Neural progenitor cell (in vitro differentiated cells): ENCODE data around the gene GSG1L. TPM values are rescaled to one million over a fixed set of nuclear protein-coding genes. Genes with fewer than 3 reads are reported as not detected.

ENCODE experiments used
- DNase-seq: peaks from one replicate; pipeline ENCODE4 v3.0.0-alpha.2; 2016; ENCODE audit warnings: low spot score
- H2AFZ ChIP-seq: fragments of 200-600 bp; sonication (generic); replicated peaks from 2 replicates; pipeline ENCODE4 v1.6.1; 2016; ENCODE audit warnings: antibody characterized with exemption
- H3F3A ChIP-seq: fragments of 200-600 bp; sonication (generic); 2 replicates; pipeline ENCODE4 v1.6.1; 2016; ENCODE audit warnings: antibody characterized with exemption, low read depth
- H3K27ac ChIP-seq: fragments of 200-600 bp; sonication (generic); 2 replicates; pipeline ENCODE4 v1.5.1; 2016; ENCODE audit warnings: mild to moderate bottlenecking
- H3K27me3 ChIP-seq: fragments of 200-600 bp; sonication (generic); 2 replicates; pipeline ENCODE4 v1.6.1; 2016; ENCODE audit warnings: mild to moderate bottlenecking, moderate library complexity
- H3K36me3 ChIP-seq: fragments of 200-600 bp; sonication (generic); 2 replicates; pipeline ENCODE4 v1.5.1; 2016
- H3K4me1 ChIP-seq: fragments of 200-600 bp; sonication (generic); 2 replicates; pipeline ENCODE4 v1.6.1; 2016; ENCODE audit warnings: mixed run types
- H3K4me2 ChIP-seq: fragments of 200-600 bp; sonication (generic); 2 replicates; pipeline ENCODE4 v1.6.1; 2016
- H3K4me3 ChIP-seq: fragments of 200-600 bp; sonication (generic); 2 replicates; pipeline ENCODE4 v1.5.1; 2016
- H3K79me2 ChIP-seq: fragments of 200-600 bp; sonication (generic); 2 replicates; pipeline ENCODE4 v1.6.1; 2016; ENCODE audit warnings: low read depth
- H3K9ac ChIP-seq: fragments of 200-600 bp; sonication (generic); 2 replicates; pipeline ENCODE4 v1.6.1; 2016
- H3K9me3 ChIP-seq: fragments of 200-600 bp; sonication (generic); 2 replicates; pipeline ENCODE4 v1.5.1; 2016; ENCODE audit warnings: low read depth
- H4K20me1 ChIP-seq: fragments of 200-600 bp; sonication (generic); 2 replicates; pipeline ENCODE4 v1.6.1; 2016; ENCODE audit warnings: low read depth
- H3K27ac Mint-ChIP-seq: 3 replicates; pipeline ENCODE4 v1.8.0; 2021; ENCODE audit warnings: mixed read lengths
- H3K27me3 Mint-ChIP-seq: 2 replicates; pipeline ENCODE4 v1.8.0; 2022; ENCODE audit warnings: low read depth, mild to moderate bottlenecking, inconsistent platforms, moderate library complexity, mixed read lengths; ENCODE audit not compliant: insufficient read depth
- H3K36me3 Mint-ChIP-seq: 3 replicates; pipeline ENCODE4 v1.8.0; 2021; ENCODE audit warnings: mixed read lengths
- H3K4me1 Mint-ChIP-seq: 3 replicates; pipeline ENCODE4 v1.8.0; 2021; ENCODE audit warnings: mixed read lengths
- H3K4me3 Mint-ChIP-seq: 3 replicates; pipeline ENCODE4 v1.8.0; 2021; ENCODE audit warnings: mild to moderate bottlenecking, moderate library complexity, mixed read lengths
- H3K9me3 Mint-ChIP-seq: 3 replicates; pipeline ENCODE4 v1.8.0; 2020; ENCODE audit warnings: mixed read lengths
- CTCF ChIP-seq: fragments of 200-600 bp; sonication (generic); IDR thresholded peaks from 2 replicates; pipeline ENCODE4 v1.5.1; 2017; ENCODE audit warnings: antibody characterized with exemption, mild to moderate bottlenecking
- EZH2 ChIP-seq: fragments of 200-600 bp; sonication (generic); IDR thresholded peaks from 2 replicates; pipeline ENCODE4 v1.6.1; 2017; ENCODE audit warnings: antibody characterized with exemption, mild to moderate bottlenecking, moderate library complexity
- EZH2phosphoT487 ChIP-seq: fragments of 200-600 bp; sonication (generic); IDR thresholded peaks from 2 replicates; pipeline ENCODE4 v1.6.1; 2017; ENCODE audit warnings: antibody characterized with exemption
- total RNA-seq: library from RNA; depleted of rRNA; stranded (reverse); fragments of >200 nt; gene quantifications from 2 replicates; pipeline ENCODE4 v1.2.3, GENCODE V29; 2015; ENCODE audit warnings: low replicate concordance

The GSG1L gene
- total RNA-seq, 1 donor from 2014 or later: not detected

- H3K4me3 ChIP-seq: no peak overlapping the region
- Mint-ChIP-seq H3K27me3 (peaks cover 13% of the 10 kb centered on the region), H3K9me3 (no peaks in the 10 kb centered on the region), H3K36me3 (no peaks in the 10 kb centered on the region), H3K27ac (no peak overlapping the region), H3K4me1 (no peaks in the 10 kb centered on the region), H3K4me3 (no peak overlapping the region)
- no peaks in the 10 kb centered on the region for H3K9me3 ChIP-seq
- H3K27me3 ChIP-seq: peaks cover 5% of the 10 kb centered on the region
- TF ChIP-seq EZH2phosphoT487: no peak
- TF ChIP-seq EZH2: no peak
- TF ChIP-seq CTCF: no peak
- no peak overlapping the region for H3K4me2 ChIP-seq
- H2AFZ ChIP-seq: no peak overlapping the region
- H4K20me1 ChIP-seq: no peaks in the 10 kb centered on the region
- DNase-seq: no peak
- H3K36me3 ChIP-seq: no peaks in the 10 kb centered on the region
- no peak overlapping the region for H3K27ac ChIP-seq
- no peaks in the 10 kb centered on the region for H3K4me1 ChIP-seq
- H3F3A ChIP-seq: no peaks in the 10 kb centered on the region
- H3K79me2 ChIP-seq: no peaks in the 10 kb centered on the region
- H3K9ac ChIP-seq: no peak overlapping the region
Measured at GRCh38 chr16:27932542-27933135, 130.9 kb downstream of the GSG1L start.

GRCh38 chr16:27929818-27930217 lies 133.7 kb downstream of the GSG1L start:
- no peak for DNase-seq
- Histone ChIP-seq H3F3A (no peaks in the 10 kb centered on the region), H3K4me2 (no peak overlapping the region), H3K27ac (no peak overlapping the region), H3K79me2 (no peaks in the 10 kb centered on the region), H3K9ac (no peak overlapping the region), H2AFZ (no peak overlapping the region), H3K4me3 (no peak overlapping the region), H3K36me3 (no peaks in the 10 kb centered on the region), H3K4me1 (no peaks in the 10 kb centered on the region), H3K27me3 (peaks cover 12% of the 10 kb centered on the region), H4K20me1 (no peaks in the 10 kb centered on the region), H3K9me3 (no peaks in the 10 kb centered on the region)
- Mint-ChIP-seq H3K27me3 (peaks cover 24% of the 10 kb centered on the region), H3K27ac (no peak overlapping the region), H3K9me3 (no peaks in the 10 kb centered on the region), H3K4me1 (no peaks in the 10 kb centered on the region), H3K36me3 (no peaks in the 10 kb centered on the region), H3K4me3 (no peak overlapping the region)
- no peak for TF ChIP-seq EZH2
- no peak for TF ChIP-seq EZH2phosphoT487
- no peak for TF ChIP-seq CTCF

GRCh38 chr16:27928542-27928941 lies 135.0 kb downstream of the GSG1L start:
- TF ChIP-seq EZH2: no peak
- TF ChIP-seq EZH2phosphoT487: no peak
- no peak for TF ChIP-seq CTCF
- Histone ChIP-seq H4K20me1 (no peaks in the 10 kb centered on the region), H3K4me3 (no peak overlapping the region), H3K4me2 (no peak overlapping the region), H3K27me3 (peaks cover 12% of the 10 kb centered on the region), H3K36me3 (no peaks in the 10 kb centered on the region), H3K9me3 (no peaks in the 10 kb centered on the region), H3K27ac (no peak overlapping the region), H3K79me2 (no peaks in the 10 kb centered on the region), H3F3A (no peaks in the 10 kb centered on the region), H2AFZ (no peak overlapping the region), H3K4me1 (no peaks in the 10 kb centered on the region), H3K9ac (no peak overlapping the region)
- Mint-ChIP-seq H3K27ac (no peak overlapping the region), H3K4me1 (no peaks in the 10 kb centered on the region), H3K27me3 (peaks cover 22% of the 10 kb centered on the region), H3K4me3 (no peak overlapping the region), H3K9me3 (no peaks in the 10 kb centered on the region), H3K36me3 (no peaks in the 10 kb centered on the region)
- no peak for DNase-seq
